ENCODE measurements around the gene CHRNA4. TPM values are rescaled to one million over a fixed set of nuclear protein-coding genes. Genes with fewer than 3 reads are reported as not detected.

Gene CHRNA4
- total RNA-seq, 4 donors from 2014 or later: 0.20 TPM; not detected in 3

- TF ChIP-seq POLR2A (IDR thresholded peaks at IDR 0.05): no peak
- no peak for TF ChIP-seq CTCF (IDR thresholded peaks at IDR 0.05)
- TF ChIP-seq EP300 (IDR thresholded peaks at IDR 0.05; ENCODE audit: low read depth): no peak
- TF ChIP-seq POLR2AphosphoS5 (IDR thresholded peaks at IDR 0.05): no peak
- intact Hi-C loops (cut with DNase I; ENCODE audit: low total_unique reads): no loop called here
- Histone ChIP-seq H3K4me1 (no peaks in the 10 kb centered on the region), H3K4me3 (no peak overlapping the region), H3K27me3 (peaks cover 18% of the 10 kb centered on the region), H3K27ac (no peak overlapping the region), H3K36me3 (no peaks in the 10 kb centered on the region), H3K9me3 (no peaks in the 10 kb centered on the region)
- DNase-seq: no peak
- in situ Hi-C loops (cut with MboI; ENCODE audit: low pct_ligation_motif_present in 1 of 4, low pct_unique_long_range_greater_than_20kb in 1 of 4, low sequenced_read_pairs in 3 of 4): no loop called here
- WGBS, 2 donors (ENCODE audit: low coverage in 1 of 2): 55% methylated on average over 26 of the region's 27 CpGs; no CpG with 5 or more reads in 1 of the 2 donors
Measured at GRCh38 chr20:63345328-63346100, 15.6 kb downstream of the CHRNA4 start.

GRCh38 chr20:63344616-63345327 lies 16.4 kb downstream of the CHRNA4 start:
- H3K4me1 ChIP-seq: no peaks in the 10 kb centered on the region
- no peaks in the 10 kb centered on the region for H3K9me3 ChIP-seq
- TF ChIP-seq EP300 (IDR thresholded peaks at IDR 0.05; ENCODE audit: low read depth) (no peak), CTCF (IDR thresholded peaks at IDR 0.05) (no peak), POLR2AphosphoS5 (IDR thresholded peaks at IDR 0.05) (no peak), POLR2A (IDR thresholded peaks at IDR 0.05) (no peak)
- DNase-seq: no peak
- H3K4me3 ChIP-seq: no peak overlapping the region
- H3K27me3 ChIP-seq: peaks cover 18% of the 10 kb centered on the region
- in situ Hi-C loops (cut with MboI; ENCODE audit: low pct_ligation_motif_present in 1 of 4, low pct_unique_long_range_greater_than_20kb in 1 of 4, low sequenced_read_pairs in 3 of 4): no loop called here
- no peak overlapping the region for H3K27ac ChIP-seq
- 48% methylated on average over 20 of the region's 21 CpGs; no CpG with 5 or more reads in 1 of the 2 donors for WGBS, 2 donors (ENCODE audit: low coverage in 1 of 2)
- H3K36me3 ChIP-seq: no peaks in the 10 kb centered on the region
- intact Hi-C loops (cut with DNase I; ENCODE audit: low total_unique reads): no loop called here

- WGBS, 2 donors (ENCODE audit: low coverage in 1 of 2): 50 to 53% methylated on average over 6 to 37 of the region's 37 CpGs
Measured at GRCh38 chr20:63343460-63344445, 17.4 kb downstream of the CHRNA4 start.

More at GRCh38 chr20:63343460-63344445, 17.4 kb downstream of the CHRNA4 start:
- H3K4me1 ChIP-seq: no peaks in the 10 kb centered on the region
- H3K4me3 ChIP-seq: no peak overlapping the region
- no peak for DNase-seq
- no peaks in the 10 kb centered on the region for H3K36me3 ChIP-seq
- in situ Hi-C loops (cut with MboI; ENCODE audit: low pct_ligation_motif_present in 1 of 4, low pct_unique_long_range_greater_than_20kb in 1 of 4, low sequenced_read_pairs in 3 of 4): no loop called here
- no peak for TF ChIP-seq POLR2A (IDR thresholded peaks at IDR 0.05)
- TF ChIP-seq EP300 (IDR thresholded peaks at IDR 0.05; ENCODE audit: low read depth): no peak
- no peak for TF ChIP-seq CTCF (IDR thresholded peaks at IDR 0.05)
- TF ChIP-seq POLR2AphosphoS5 (IDR thresholded peaks at IDR 0.05): no peak
- intact Hi-C loops (cut with DNase I; ENCODE audit: low total_unique reads): no loop called here
- H3K9me3 ChIP-seq: no peaks in the 10 kb centered on the region
- no peak overlapping the region for H3K27ac ChIP-seq
- H3K27me3 ChIP-seq: peaks cover 18% of the 10 kb centered on the region
